Inflammatory macrophage (primary cell): ENCODE measurements around the gene PPP1R27.

Source experiments
- DNase-seq, 2 donors: peaks; one replicate each; pipeline ENCODE4 v3.0.0-alpha.2; 2020 to 2022

Gene PPP1R27

DNA sequence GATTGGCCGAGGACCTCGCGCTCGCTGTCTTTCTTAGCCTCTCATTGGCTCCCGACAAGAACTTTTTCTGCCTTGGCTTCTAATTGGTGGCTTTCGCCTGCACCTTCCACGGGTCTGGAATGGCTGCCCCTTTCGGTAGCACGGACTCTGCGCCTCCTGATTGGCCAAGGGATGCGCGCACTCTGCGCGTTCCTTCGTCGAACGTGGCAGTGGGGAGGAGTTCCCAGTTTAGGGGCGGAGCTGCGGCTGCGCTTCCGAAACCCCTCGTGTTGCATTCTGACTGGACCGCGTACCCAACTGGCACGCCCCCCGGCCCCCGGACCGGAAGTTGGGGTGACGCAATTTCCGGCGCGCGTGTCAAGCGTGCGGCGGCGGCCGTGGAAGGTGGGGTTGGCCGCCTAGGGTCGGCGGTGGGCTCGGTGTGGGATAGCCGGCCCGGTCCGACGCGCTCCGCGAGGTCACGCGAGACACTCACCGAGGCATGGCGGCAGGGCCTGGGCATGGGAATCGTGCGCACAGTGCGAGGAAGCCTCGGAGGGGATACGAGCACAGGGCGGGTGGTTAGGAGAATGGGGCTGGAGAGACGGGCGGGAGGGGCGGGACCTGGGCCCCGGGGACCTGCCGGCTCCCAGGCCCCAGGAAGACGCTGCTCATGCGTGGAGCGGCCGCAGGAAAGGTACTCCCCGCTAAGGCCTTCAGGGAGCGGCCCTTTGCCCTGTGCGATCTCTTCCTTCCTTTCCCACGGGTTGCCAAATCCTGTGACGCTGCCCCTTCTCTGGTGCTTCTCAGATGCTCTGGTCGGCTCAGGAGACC is 26.1 kb upstream of the PPP1R27 start:
- peak; percentile 100 for DNase-seq

DNA sequence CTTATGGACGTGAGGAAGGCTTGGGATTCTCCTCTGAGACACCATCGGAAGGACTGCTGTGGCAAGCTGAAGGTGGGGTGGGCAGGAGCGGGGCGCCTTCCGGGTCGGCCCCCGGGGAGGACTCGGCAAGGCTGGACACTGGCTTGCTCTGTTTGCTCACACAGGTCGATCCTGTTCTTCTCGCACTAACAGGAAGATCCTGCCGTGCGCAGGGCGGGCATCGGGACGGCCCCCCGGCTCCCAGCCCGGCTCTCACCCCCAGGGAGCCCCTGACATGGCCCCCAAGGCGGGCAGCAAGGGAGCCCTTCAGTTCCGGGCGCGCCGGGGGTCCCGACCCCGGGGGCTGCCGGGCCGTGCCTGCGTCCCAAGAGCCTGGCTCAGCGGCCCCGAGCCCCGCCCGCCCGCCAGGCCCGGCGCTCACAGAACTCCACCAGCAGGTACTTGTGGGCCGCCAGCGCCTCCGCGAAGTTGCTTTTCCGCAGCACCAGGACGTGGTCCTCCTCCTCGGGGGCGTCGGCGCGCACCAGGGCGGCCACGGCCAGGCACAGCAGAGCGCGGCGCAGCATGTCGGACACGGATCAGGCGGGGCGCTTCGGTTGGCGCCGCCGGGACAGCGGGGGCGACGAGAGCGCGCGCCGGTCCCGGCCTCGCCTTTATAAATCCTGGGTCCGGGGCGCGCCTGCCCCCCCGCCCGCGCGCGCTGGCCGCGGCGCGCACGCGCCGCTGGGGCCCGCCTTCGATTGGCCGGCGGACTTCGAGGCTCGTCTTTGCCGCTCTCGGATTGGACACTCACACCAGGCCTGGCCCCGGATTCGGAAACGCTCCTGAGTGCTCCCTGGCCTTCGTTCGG is 25.3 kb upstream of the PPP1R27 start, which contains the start of gene P4HB:
TSS of gene P4HB (minus strand) at position 630 of the 850 bp plus-strand sequence. CDS start at position 566, 64 bp downstream.
- peak in 1 of 2 donors; percentile 22 for DNase-seq

DNA sequence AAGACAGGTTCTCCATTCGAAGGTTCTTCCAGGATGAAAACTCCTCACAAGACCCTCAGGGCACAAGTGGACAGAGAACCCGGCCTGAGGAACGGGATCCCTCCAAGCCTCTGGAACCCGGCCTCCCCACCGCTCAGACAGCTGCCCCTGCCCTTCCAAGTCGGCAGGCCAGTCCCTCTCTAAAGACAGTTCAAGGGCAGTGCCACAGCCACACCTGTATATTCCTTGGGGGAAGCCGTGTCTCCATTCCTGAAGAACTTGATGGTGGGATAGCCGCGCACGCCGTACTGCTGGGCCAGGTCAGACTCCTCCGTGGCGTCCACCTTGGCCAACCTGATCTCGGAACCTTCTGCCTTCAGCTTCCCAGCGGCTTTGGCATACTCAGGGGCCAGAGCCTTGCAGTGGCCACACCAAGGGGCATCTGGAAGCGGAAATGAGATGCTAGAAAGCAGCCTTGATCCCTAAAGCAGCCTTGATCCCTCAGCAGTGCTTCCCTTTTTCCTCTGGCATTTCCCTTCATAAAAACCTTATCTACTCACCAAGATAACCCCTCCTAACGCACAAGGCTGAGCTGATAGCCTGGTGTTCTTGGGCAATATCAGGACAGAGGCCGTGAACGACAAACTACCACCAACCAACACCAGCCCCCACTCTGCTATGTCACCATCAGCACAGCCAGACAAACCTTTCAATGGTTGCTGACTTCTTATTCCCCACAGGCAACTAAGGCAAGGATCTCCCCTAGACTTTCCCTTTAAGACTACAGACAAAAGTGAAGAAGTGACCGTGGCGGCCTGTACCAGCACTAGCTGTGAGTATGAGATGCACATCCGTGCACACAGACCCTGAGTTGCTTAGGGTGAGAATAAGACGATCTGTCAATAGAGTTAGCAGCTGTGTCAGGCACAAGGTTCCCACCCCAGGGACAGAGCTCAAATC is 24.4 kb upstream of the PPP1R27 start:
- peak in 1 of 2 donors; percentile 18 for DNase-seq

DNA sequence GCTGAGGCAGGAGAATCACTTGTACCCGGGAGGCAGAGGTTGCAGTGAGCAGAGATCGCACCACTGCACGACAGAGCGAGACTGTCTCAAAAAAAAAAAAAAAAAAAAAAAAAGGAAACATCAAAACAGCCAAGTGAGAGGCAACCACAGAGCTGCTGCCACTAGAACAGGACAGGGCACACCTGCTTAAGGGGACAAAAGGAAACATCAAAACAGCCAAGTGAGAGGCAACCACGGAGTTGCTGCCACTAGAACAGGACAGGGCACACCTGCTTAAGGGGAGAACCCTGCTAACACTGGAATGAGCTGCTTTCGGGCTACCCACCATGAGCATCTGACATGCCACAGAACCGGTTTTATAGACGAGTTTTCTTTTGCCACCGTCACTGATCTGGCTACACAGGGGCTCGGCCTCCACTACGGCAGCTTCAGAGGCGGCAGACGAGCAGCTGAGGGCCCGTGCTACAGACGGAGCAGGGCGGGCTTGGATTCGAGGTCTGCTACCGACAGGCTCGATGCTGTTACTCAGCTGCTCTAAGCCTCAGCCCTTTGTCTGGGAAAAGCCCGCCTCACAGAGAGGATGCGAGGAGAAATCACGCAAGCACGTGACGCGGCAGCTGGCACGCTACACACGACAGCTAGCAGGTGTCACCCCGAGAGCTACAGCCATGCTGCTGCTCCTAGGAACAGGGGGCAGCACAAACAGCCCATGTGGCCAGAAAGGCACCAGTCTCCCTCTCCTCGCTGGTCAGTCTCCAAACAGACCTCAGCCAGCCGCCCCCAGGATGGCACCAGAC is 23.5 kb upstream of the PPP1R27 start:
- DNase-seq = no peak

DNA sequence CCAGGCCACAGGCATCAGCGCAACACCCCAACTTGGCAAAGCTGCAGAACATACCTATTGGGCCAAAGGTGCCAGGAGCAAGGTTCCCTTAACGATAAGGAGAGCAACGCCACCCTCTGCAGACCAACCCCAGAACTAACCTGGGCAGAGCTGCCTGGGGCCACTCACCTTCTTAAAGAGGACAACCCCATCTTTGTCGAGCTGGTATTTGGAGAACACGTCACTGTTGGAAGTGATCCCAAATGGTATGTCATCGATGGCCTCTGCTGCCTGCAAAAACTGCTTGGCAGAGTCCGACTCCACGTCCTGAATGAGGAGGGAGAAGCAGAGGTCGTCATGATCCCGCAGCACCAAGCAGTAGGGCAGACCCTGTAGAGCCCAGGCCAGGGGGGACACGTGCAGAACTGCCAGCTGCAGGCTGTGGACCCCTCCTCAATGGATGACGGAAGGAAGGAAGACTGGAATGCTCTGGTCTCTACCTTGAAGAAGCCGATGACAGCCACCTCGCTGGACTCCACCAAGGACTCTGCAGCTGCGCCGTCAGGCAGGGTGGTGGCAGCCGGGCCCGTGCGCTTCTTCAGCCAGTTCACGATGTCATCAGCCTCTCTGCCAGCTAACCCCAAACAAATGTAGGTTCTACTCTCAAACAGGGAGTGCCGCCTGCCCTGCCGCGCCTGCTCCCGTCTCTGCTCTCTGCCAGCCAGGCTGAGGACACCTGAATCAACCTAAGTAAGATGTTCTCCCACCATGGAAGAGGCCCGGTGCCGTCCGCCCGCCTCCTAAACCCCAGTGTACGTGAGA is 20.3 kb upstream of the PPP1R27 start:
- DNase-seq = no peak

DNA sequence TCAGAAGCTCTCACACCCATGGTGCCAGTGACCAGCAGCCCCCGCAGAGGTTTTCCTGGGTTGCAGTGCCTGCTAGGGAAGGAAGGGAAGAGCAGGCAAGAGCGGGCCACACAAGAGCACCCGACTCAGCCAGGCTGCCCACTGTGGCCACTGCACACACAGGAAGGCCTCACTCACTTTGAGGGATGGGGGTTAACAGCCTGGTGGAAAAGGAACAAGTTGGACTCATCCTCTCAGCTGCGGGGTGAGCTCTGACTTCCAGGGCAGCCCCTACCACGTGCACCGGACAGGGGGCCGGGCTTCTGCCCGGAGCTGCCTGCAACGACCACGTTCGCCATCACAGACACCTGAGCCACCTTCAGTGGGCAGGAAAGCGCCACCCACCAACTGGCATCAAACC is 17.4 kb upstream of the PPP1R27 start:
- DNase-seq = no peak

DNA sequence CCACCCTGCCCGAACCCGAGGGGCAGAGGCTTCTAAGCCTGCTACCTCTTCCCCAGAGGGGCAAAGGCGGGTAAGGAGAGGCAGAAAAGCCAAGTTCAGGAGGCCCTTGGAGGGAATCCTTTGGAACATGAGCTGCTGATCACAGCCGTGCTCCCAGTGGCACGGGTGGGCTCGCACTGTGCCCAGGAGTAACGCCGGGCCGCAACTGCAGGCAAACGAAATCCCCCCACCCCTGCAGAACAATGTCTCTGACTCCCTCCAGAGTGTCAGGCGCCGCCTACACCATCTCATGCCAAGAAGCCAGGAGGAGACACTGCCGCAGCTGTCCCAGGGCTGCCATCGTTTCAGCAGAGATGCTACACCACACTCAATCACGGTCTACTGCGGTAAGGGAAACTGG is 16.6 kb upstream of the PPP1R27 start:
- DNase-seq = no peak

DNA sequence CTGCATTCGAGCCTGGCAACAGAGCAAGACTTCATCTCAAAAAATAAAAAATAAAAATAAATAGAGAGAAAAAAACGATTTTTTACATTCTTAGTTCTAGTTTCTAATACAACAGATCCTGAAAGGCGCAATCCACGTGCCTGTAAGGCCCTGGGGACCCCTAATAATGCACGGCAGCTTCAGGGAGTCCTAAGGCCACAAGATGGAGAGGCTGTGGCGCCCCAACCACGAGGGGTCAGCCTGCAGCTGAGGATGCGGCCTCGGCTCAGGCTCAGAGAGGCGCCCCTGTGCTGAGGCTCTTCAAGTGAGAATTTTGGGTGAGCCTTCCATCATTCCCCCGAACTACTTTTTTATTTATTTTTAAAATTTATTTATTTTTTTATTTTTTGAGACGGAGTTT is 14.6 kb upstream of the PPP1R27 start:
- DNase-seq = no peak

DNA sequence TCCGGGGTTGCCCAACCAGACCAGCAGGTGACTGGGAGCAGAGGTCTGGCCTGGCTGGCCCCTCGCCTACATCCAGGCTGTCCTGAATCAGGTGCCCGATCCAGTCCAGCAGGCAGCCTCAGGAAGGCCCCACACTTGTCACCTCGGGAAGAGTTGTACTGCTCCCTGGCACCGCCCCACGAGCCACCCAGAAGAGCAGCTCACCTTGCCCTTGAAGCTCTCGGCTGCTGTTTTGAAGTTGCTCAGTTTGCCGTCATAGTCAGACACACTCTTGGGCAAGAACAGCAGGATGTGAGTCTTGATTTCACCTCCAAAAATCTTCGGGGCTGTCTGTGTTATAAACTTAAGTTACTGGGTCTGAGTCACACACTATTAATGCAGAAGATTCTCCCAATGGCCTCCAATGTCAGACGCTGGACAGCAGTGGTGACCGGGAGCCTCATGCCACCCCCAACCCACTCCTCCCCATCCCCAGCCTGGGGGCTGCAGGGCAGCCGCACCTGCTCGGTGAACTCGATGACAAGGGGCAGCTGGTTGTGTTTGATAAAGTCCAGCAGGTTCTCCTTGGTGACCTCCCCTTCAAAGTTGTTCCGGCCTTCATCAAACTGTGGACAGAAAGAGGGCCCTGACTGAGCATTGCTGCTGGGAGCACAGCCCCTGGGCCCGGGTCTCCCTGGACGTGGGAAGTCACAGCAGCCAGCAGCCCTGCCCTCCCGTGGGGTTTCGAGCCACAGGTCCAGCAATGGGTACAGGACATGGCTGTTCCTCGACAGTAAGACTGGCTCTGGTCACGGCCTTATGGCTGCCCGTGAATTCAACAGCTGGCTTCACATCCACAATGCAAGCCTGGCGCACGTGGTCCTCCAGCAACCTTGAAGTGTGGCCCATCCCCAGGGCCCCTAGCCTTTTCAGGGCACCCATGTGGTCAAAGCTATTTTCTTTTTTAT is 12.2 kb upstream of the PPP1R27 start:
- no peak for DNase-seq

DNA sequence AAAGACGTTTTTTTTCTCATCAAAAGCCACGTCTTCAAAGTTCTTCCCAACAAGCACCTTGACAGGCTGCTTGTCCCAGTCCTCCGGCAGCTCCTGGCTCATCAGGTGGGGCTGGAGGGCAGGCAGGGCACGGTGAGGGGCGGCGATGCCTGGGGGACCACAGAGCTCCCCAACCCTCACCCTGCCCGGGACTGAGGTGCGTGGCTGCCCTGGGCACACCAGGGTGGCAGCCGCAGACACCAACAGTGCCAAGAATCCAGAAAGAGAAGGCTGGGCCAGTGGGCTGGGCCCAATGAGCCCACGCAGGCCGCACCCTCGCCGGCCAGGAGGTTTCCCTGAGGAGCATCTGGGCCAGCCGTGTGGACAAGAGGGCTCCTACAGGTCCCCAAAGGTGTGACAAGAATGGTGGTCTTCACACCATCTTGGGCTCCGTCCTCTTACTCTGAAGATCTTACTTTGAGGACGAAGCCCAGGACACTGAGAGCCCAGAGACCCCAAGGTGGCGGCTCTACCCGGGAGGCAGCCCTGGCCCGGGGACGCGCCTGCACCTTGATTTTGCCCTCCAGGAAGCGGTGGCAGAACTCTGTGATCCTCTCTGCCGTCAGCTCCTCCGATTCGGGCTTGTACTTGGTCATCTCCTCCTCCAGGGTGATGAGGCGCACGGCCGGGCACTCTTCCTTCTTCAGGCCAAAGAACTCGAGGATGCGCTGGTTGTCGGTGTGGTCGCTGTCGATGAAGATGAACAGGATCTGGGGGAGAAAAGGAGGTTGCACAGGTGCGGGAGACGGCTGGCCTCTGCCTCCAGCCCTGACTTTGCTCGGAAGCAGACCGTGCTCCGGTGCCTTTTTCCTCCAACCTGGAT is 11.3 kb upstream of the PPP1R27 start:
- DNase-seq = no peak

DNA sequence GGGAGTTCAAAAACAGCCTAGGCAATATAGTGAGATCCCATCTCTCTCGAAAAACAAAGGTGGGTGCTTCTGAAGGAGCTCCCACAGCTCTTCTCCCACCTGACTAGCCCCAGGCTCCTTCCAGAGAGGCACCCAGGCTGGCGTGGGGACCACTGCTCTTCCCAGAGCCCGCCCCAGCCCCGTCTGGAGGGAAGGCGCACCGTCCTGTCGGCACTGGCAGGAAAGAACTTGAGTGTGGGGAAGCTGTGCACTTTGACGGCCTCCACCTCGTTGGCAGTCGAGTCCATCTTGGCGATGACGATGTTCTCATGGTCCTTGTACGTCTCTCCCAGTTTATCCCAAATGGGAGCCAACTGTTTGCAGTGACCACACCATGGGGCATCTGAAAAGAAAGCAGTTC is 10.5 kb upstream of the PPP1R27 start:
- DNase-seq = no peak

DNA sequence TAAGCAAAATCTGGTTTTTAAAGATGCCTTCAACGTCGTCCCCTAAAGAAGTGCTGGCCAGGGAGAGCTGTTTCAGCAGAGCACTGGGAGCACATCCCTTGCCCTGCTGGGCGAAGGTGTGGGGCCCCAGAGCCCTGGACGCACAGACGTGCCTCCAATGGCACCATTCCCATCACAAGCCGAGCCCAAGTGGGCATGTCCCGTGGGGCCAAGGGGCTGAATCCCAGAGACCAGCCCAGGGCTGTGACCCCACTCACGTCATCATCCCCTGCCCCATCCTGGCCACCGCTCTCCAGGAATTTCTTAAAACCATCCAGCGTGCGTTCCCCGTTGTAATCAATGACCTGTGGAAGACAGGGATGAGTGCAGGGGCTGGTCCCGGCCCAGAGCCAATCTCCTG is 10.0 kb upstream of the PPP1R27 start:
- DNase-seq = no peak

DNA sequence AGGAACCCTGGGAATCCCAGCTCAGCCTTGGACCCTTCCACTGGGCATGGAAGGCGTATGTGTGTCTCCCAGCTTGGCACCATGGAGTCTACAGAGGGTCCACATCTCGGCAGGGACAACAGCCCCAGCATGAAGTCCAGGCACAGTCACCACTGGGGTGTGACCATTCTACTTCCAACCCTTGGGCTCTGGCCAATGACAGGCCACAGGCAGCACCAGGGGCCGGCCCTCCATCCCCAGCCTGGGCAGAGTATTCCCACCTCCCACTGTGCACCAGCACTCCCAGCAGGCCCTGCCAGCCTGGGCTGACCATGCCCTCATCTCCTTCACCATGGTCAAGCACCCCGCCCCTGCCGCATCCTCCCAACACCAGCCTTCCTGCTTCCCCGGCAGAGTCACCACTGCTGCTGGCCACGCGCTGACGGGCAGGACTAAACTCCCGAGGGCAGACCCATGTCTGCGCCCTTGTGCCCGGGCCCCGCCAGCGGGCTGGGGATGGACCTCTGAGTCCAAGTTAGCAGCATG is 9.5 kb upstream of the PPP1R27 start:
- DNase-seq = no peak

DNA sequence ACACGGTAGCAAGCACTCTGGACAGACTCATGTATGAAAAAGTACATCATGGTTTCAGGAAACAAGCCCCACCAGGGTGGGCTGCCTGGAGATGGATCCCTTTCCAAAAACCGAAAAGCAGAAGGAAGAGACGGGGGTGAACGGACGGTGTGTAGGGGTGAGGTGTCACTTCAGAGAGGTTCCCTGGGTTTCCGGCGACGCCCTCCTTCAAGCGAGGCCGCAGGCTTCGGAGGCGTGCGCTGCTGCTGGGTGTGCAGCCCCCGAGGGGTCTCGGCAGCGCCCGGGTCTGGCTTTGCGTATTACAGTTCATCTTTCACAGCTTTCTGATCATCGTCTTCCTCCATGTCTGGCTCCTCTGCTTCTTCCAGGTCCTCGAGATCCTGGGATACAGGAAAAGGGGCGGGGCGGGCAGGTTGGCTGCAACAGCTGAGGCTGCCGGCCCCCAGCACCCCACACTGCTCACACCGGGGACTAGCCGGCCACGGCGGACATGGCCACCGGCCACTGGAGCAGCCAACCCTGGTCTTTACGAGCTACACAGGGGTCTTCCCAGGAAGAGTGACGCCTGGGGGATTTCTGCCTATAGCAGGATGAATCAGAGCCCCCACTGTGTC is 9.0 kb upstream of the PPP1R27 start:
- DNase-seq = no peak

DNA sequence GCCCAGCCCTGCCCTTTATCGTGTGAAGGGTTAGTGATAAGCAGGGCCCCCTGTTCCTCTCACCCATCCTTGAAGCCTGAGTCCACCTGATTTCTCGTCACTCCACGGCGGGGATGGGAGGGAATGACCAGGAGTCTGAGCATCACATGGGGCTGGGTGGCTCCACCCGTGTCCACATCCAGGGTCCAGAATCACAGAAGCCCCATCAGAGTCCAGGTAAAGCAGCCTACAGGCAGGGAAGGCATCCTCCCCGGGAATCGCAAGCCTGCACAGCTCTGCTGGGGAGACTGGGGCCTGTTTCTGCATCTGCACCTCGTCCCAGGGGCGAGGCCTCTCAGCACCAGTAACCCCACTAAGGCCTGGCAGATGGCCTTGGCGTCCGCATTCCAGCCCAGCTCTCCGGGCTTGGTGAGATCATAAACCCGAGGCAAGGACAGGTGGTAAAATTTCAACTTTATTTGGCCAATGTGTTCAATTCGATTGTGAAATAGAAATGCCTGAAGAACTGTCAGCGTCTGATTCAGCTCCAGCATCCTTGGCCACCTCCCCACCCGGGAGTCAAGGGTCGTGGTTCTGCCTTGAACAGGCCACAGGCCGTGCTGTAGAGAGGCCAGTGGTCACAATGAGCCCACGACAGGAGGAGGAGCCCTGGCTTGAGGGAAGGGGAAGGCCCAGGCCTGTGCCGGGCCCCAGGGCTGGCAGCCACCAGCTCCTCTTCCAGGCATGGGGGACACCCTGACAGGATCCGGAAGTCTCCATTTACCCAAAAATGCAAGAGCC is 8.1 kb upstream of the PPP1R27 start:
- no peak for DNase-seq

DNA sequence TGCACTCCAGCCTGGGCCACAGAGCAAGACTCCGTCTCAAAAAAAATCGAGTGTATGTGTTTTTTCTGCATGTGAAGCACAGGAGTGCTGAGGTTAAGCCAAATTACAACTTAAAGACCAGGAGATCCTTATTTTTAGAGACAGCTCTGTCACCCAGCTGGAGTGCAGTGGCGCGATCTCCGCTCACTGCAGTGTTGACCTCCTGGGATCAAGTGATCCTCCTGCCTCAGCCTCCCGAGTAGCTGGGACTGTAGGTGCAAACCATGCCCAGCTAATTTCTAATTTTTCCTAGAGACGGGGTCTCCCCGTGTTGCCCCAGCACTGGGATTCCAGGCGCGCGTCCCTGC is 7.5 kb upstream of the PPP1R27 start:
- DNase-seq = no peak

DNA sequence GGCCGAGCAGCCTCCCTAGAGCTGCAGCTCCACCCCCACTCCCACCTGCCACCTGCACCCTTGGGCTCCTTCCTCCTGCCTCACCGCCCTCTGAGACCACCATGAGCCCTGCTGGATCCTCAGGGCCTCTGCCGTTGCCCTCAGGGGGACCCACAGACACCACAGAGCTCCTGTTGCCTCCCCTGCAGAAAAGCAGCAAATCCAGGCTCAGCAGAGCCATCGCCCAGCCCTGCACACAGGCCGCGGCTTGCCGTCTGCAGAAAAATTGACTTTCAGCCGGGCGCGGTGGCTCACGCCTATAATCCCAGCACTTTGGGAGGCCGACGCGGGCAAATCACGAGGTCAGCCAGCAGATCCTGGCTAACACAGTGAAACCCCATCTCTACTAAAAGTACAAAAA is 7.0 kb upstream of the PPP1R27 start:
- DNase-seq = no peak
